CD14-positive monocyte (primary cell): Measurements from ENCODE around the gene NUMB. TPM values are rescaled to one million over a fixed set of nuclear protein-coding genes. Genes with fewer than 3 reads are reported as not detected.
A peak's percentile ranks its signal among the peaks of the same experiment; 100 is the strongest.

Source experiments
- DNase-seq, 3 donors: peaks; one replicate each; pipeline ENCODE4 v3.0.0-alpha.2; 2011 to 2022
- H2AFZ ChIP-seq: 2 replicates; pipeline ENCODE4 v1.6.0; 2012; ENCODE audit warnings: mild to moderate bottlenecking, low read depth, low read length, inconsistent platforms; ENCODE audit not compliant: insufficient read depth, poor library complexity, severe bottlenecking
- H3K27ac ChIP-seq, 2 donors: 1 replicate in 1 of 2; 2 replicates in 1 of 2; pipeline ENCODE4 v1.5.1; 2012 to 2013; ENCODE audit warnings: low read length in 2 of 2, control low read depth in 1 of 2, inconsistent platforms in 1 of 2, low read depth in 1 of 2, mild to moderate bottlenecking in 1 of 2
- H3K27me3 ChIP-seq, 2 donors: one replicate each; pipeline versions ENCODE4 v1.6.0 to v1.6.1; 2011 to 2013; ENCODE audit warnings: low read length in 2 of 2; ENCODE audit not compliant: control insufficient read depth in 2 of 2, insufficient read depth in 2 of 2
- H3K36me3 ChIP-seq, 2 donors: replicated peaks in 1 of 2; 1 replicate in 1 of 2; 2 replicates in 1 of 2; pipeline versions ENCODE4 v1.5.1 to v1.6.1; 2012 to 2013; ENCODE audit warnings: low read length in 2 of 2, control low read depth in 1 of 2, inconsistent platforms in 1 of 2, mild to moderate bottlenecking in 1 of 2; ENCODE audit not compliant: insufficient read depth in 2 of 2, control insufficient read depth in 1 of 2
- H3K4me1 ChIP-seq, 2 donors: 1 replicate in 1 of 2; 2 replicates in 1 of 2; pipeline versions ENCODE4 v1.5.1 to v1.6.1; 2012 to 2013; ENCODE audit warnings: low read length in 2 of 2, control low read depth in 1 of 2, inconsistent platforms in 1 of 2, mild to moderate bottlenecking in 1 of 2, moderate library complexity in 1 of 2; ENCODE audit not compliant: insufficient read depth in 2 of 2, control insufficient read depth in 1 of 2
- H3K4me2 ChIP-seq: replicated peaks from 2 replicates; pipeline ENCODE3; 2012; ENCODE audit warnings: low read length, moderate library complexity, mild to moderate bottlenecking; ENCODE audit not compliant: poor library complexity, severe bottlenecking; ENCODE audit errors: extremely low read depth
- H3K4me3 ChIP-seq, 3 experiments: fragments of 200-600 bp in 1 of 3; sonication (generic) in 1 of 3; replicated peaks in 1 of 3; 1 replicate in 2 of 3; 2 replicates in 1 of 3; pipeline ENCODE4 v1.5.1; 2011 to 2013; ENCODE audit warnings: low read length in 3 of 3, mild to moderate bottlenecking in 3 of 3, control low read depth in 2 of 3, low read depth in 2 of 3, inconsistent platforms in 1 of 3, moderate library complexity in 1 of 3
- H3K79me2 ChIP-seq: 2 replicates; pipeline ENCODE4 v1.6.0; 2012; ENCODE audit warnings: mild to moderate bottlenecking, control low read depth, inconsistent platforms, low read length, moderate library complexity; ENCODE audit not compliant: insufficient read depth
- H3K9ac ChIP-seq: 2 replicates; pipeline ENCODE4 v1.6.0; 2017; ENCODE audit warnings: low read length, mild to moderate bottlenecking; ENCODE audit not compliant: insufficient read depth, poor library complexity, severe bottlenecking
- H3K9me3 ChIP-seq, 2 donors: replicated peaks in 1 of 2; 1 replicate in 1 of 2; 2 replicates in 1 of 2; pipeline versions ENCODE4 v1.5.1 to v1.6.1; 2012 to 2013; ENCODE audit warnings: low read length in 2 of 2, control low read depth in 1 of 2; ENCODE audit not compliant: control insufficient read depth in 1 of 2, insufficient read depth in 1 of 2
- H4K20me1 ChIP-seq: 2 replicates; pipeline ENCODE4 v1.6.0; 2012; ENCODE audit warnings: mild to moderate bottlenecking, low read length, control low read depth, moderate library complexity; ENCODE audit not compliant: insufficient read depth
- H3K27ac Mint-ChIP-seq, 7 donors: one replicate each; pipeline ENCODE4 v1.8.0; 2020; ENCODE audit warnings: mild to moderate bottlenecking in 7 of 7, mixed read lengths in 7 of 7, moderate library complexity in 6 of 7, inconsistent platforms in 2 of 7
- H3K27me3 Mint-ChIP-seq, 3 donors: one replicate each; pipeline ENCODE4 v1.8.0; 2021 to 2022; ENCODE audit warnings: low read depth in 3 of 3, mild to moderate bottlenecking in 3 of 3, mixed read lengths in 3 of 3, moderate library complexity in 3 of 3, inconsistent platforms in 1 of 3
- H3K36me3 Mint-ChIP-seq, 2 donors: one replicate each; pipeline ENCODE4 v1.8.0; 2020; ENCODE audit warnings: mixed read lengths in 2 of 2, inconsistent platforms in 1 of 2, mild to moderate bottlenecking in 1 of 2
- H3K4me1 Mint-ChIP-seq: one replicate; pipeline ENCODE4 v1.8.0; 2020; ENCODE audit warnings: mild to moderate bottlenecking, mixed read lengths
- H3K4me3 Mint-ChIP-seq, 2 donors: one replicate each; pipeline ENCODE4 v1.8.0; 2020; ENCODE audit warnings: mild to moderate bottlenecking in 2 of 2, mixed read lengths in 2 of 2, moderate library complexity in 1 of 2
- H3K9me3 Mint-ChIP-seq, 7 donors: one replicate each; pipeline ENCODE4 v1.8.0; 2020 to 2022; ENCODE audit warnings: mixed read lengths in 7 of 7, mild to moderate bottlenecking in 6 of 7, moderate library complexity in 6 of 7, inconsistent platforms in 2 of 7
- WGBS: methylation state at CpG from one replicate; pipeline ENCODE4 v1.1.5; 2013; ENCODE audit warnings: missing lambda C conversion rate; ENCODE audit not compliant: insufficient coverage; 5-methylcytosine and 5-hydroxymethylcytosine counted together
- intact Hi-C, 2 donors: fragments of 100-400 bp; cut with micrococcal nuclease; formaldehyde crosslinking; loops; one replicate each; pipeline versions ENCODE4 v1.15.0 to v1.15.1; 2023
- polyA plus RNA-seq, 3 donors: library from polyadenylated mRNA; depleted of rRNA in 1 of 3; unstranded in 2 of 3; stranded (reverse) in 1 of 3; fragments of 300-500 nt in 2 of 3; fragments of >200 nt in 1 of 3; fragmentation: Illumina TruSeq in 2 of 3; gene quantifications; 1 replicate in 2 of 3; 2 replicates in 1 of 3; pipeline ENCODE4 v1.2.3, GENCODE V29; 2012 to 2021
- TF ChIP-seq, protein P1 (sequence below): fragments of 200-600 bp; IDR thresholded peaks from one replicate; pipeline ENCODE4 v1.8.0; 2022; ENCODE audit warnings: antibody characterized with exemption, mild to moderate bottlenecking

Gene NUMB
- polyA plus RNA-seq, 3 donors: 83.4 to 223 (median 126) TPM

DNA sequence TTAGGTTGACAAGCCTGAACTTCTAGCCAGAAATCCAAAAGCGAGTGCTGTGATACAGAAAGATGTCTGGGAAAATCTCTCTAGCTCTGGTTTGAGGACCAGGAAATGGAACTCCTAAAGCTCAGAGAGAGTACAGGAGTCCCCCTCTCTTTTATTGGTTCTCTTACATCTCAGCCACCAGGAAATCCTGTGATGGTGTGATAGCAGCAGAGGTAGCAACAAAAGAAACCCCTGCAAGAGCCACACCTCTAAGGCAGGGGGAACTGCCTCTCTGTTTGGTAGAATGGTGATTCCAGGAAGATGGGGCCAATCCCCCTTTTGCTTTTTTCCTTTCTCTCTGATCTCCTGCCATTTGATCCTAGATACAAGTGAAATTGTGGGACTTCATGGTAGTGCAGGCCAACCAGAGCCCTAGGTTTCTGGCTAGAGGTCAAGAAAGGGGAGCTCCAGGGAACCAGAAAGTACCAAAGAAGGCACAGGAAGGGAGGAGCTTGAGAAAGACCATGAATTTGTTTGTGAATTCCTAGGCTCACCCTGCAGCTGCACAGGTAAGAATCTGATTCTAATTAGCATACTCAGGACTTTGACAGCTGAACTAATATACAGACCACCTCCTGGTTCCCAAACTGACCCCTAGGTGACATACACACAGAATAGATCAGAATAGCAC, 132.6 kb downstream of the NUMB start:
- Histone ChIP-seq H3K4me2 (no peak overlapping the region), H3K79me2 (peaks cover 16% of the 10 kb centered on the region), H3K9ac (no peak overlapping the region), H2AFZ (no peak overlapping the region), H3K36me3 (peaks cover 15 to 97% of the 10 kb centered on the region in 2 donors), H3K9me3 (no peaks in the 10 kb centered on the region), H3K4me3 (no peak overlapping the region), H3K4me1 (no peaks in the 10 kb centered on the region), H4K20me1 (peaks cover 100% of the 10 kb centered on the region), H3K27me3 (no peaks in the 10 kb centered on the region), H3K27ac (no peak overlapping the region)
- Mint-ChIP-seq H3K36me3 (peaks cover 45 to 47% of the 10 kb centered on the region in 2 donors), H3K4me3 (no peak overlapping the region), H3K27me3 (peaks cover 0 to 2% (median 0%) of the 10 kb centered on the region in 3 donors), H3K9me3 (no peaks in the 10 kb centered on the region), H3K27ac (peak overlapping the region in 1 of 7 donors; percentile 18), H3K4me1 (no peaks in the 10 kb centered on the region)
- intact Hi-C loops: no loop called here
- TF ChIP-seq, protein P1, sequence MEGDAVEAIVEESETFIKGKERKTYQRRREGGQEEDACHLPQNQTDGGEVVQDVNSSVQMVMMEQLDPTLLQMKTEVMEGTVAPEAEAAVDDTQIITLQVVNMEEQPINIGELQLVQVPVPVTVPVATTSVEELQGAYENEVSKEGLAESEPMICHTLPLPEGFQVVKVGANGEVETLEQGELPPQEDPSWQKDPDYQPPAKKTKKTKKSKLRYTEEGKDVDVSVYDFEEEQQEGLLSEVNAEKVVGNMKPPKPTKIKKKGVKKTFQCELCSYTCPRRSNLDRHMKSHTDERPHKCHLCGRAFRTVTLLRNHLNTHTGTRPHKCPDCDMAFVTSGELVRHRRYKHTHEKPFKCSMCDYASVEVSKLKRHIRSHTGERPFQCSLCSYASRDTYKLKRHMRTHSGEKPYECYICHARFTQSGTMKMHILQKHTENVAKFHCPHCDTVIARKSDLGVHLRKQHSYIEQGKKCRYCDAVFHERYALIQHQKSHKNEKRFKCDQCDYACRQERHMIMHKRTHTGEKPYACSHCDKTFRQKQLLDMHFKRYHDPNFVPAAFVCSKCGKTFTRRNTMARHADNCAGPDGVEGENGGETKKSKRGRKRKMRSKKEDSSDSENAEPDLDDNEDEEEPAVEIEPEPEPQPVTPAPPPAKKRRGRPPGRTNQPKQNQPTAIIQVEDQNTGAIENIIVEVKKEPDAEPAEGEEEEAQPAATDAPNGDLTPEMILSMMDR: no peak
- 100% methylated on average over 1 of the region's 1 CpG for WGBS
- no peak for DNase-seq

DNA sequence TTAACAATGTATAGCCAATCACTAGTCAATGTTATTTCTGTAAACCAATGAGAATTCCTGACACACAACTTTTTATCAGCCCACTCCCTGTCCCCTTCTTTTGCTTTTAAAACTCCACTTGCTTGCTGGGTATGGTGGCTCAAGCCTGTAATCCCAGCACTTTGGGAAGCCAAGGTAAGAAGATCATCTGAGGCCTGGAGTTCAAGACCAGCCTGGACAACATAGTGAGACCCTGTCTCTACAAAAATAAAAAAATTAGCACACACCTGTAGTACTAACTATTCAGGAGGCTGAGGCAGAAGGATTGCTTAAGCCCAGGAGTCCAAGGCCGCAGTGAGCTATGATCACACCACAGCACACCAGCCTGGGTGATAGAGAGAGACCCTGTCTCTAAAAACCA, 133.3 kb downstream of the NUMB start:
- H3K4me3 Mint-ChIP-seq: no peak overlapping the region
- peaks cover 41 to 42% of the 10 kb centered on the region in 2 donors for H3K36me3 Mint-ChIP-seq
- peaks cover 0 to 2% (median 0%) of the 10 kb centered on the region in 3 donors for H3K27me3 Mint-ChIP-seq
- H3K4me3 ChIP-seq: no peak overlapping the region
- H3K9me3 ChIP-seq: no peaks in the 10 kb centered on the region
- H3K36me3 ChIP-seq: peaks cover 20 to 95% of the 10 kb centered on the region in 2 donors
- no peaks in the 10 kb centered on the region for H3K27me3 ChIP-seq
- H3K79me2 ChIP-seq: peaks cover 16% of the 10 kb centered on the region
- peaks cover 100% of the 10 kb centered on the region for H4K20me1 ChIP-seq
- intact Hi-C loops: no loop called here
- H3K4me1 ChIP-seq: no peaks in the 10 kb centered on the region
- no peaks in the 10 kb centered on the region for H3K4me1 Mint-ChIP-seq
- DNase-seq: no peak
- TF ChIP-seq, protein P1: no peak
- no peak overlapping the region for H2AFZ ChIP-seq
- H3K27ac ChIP-seq: no peak overlapping the region
- H3K9me3 Mint-ChIP-seq: no peaks in the 10 kb centered on the region
- H3K9ac ChIP-seq: no peak overlapping the region
- H3K4me2 ChIP-seq: no peak overlapping the region
- H3K27ac Mint-ChIP-seq: peak overlapping the region in 1 of 7 donors; percentile 26
- no CpG with 5 or more reads among the region's 1 CpG for WGBS
